HepG2 (cell line): ENCODE measurements around the gene PKMYT1. TPM values are rescaled to one million over a fixed set of nuclear protein-coding genes. Genes with fewer than 3 reads are reported as not detected.

ENCODE experiments used
- ATAC-seq: fragments of 200-7000 bp; cut with Tn5 transposase; 3 replicates; pipeline ENCODE4 v1.9.1; 2020; ENCODE audit warnings: mild to moderate bottlenecking, moderate library complexity
- BruUV-seq: library from RNA; stranded (reverse); fragments of 400-500 nt; replicated peaks from 2 replicates; lab custom pipeline; 2021; lab: Mats Ljungman, UMichigan
- CTCF ChIA-PET: fragments of 300-600 bp; formaldehyde crosslinking; extraction: SDS; loops from one replicate; lab custom pipeline; 2021; ENCODE audit warnings: low total read pairs, inconsistent platforms, low intra/inter-chr PET ratio; lab: Yijun Ruan, JAX
- POLR2A ChIA-PET: fragments of 350-600 bp; sonication (Branson Sonifier 250); formaldehyde crosslinking; loops from one replicate; lab custom pipeline; 2020; ENCODE audit warnings: antibody characterized with exemption, inconsistent platforms; lab: Yijun Ruan, JAX
- DNase-seq: peaks from one replicate; pipeline ENCODE4 v3.0.0-alpha.2; 2015; ENCODE audit warnings: low spot score
- FAIRE-seq: peaks from 3 replicates; lab custom pipeline; 2011; peaks lifted over from hg19 to GRCh38; lab: Jason Lieb, UNC
- H2AFZ ChIP-seq: one replicate; pipeline ENCODE4 v1.6.1; 2011; ENCODE audit warnings: low read length, inconsistent platforms
- H3K27ac ChIP-seq: fragments of 300-600 bp; 3 replicates; pipeline ENCODE4 v1.8.0; 2011; ENCODE audit warnings: mixed run types, mild to moderate bottlenecking, mixed read lengths, low read length, inconsistent platforms; ENCODE audit not compliant: insufficient read depth; ENCODE audit errors: extremely low read length
- H3K27me3 ChIP-seq, 2 experiments: fragments of 200-600 bp in 1 of 2; 2 replicates in 1 of 2; 3 replicates in 1 of 2; pipeline versions ENCODE4 v1.6.0 to v1.8.0; 2011; ENCODE audit warnings: low read length in 2 of 2, mild to moderate bottlenecking in 2 of 2, moderate library complexity in 2 of 2, inconsistent platforms in 1 of 2; ENCODE audit not compliant: insufficient read depth in 2 of 2, control insufficient read depth in 1 of 2
- H3K36me3 ChIP-seq, 2 experiments: fragments of 200-600 bp in 1 of 2; replicated peaks in 1 of 2; 2 replicates in 1 of 2; 3 replicates in 1 of 2; pipeline versions ENCODE4 v1.5.1 to v1.8.0; 2011; ENCODE audit warnings: low read length in 2 of 2, inconsistent platforms in 1 of 2; ENCODE audit not compliant: insufficient read depth in 2 of 2, control insufficient read depth in 1 of 2
- H3K4me1 ChIP-seq: 2 replicates; pipeline ENCODE4 v1.5.1; 2012; ENCODE audit warnings: low read length, inconsistent platforms; ENCODE audit not compliant: insufficient read depth
- H3K4me2 ChIP-seq: 2 replicates; pipeline ENCODE4 v1.6.0; 2011; ENCODE audit warnings: low read depth, low read length, inconsistent platforms
- H3K4me3 ChIP-seq, 3 experiments: fragments of 200-600 bp in 1 of 3; sonication (generic), shearing (Covaris generic) in 1 of 3; replicated peaks in 1 of 3; 2 replicates each; pipeline ENCODE4 v1.5.1; 2011 to 2016; ENCODE audit warnings: low read length in 3 of 3, inconsistent platforms in 2 of 3, low read depth in 2 of 3, mild to moderate bottlenecking in 2 of 3, control low read depth in 1 of 3, mixed read lengths in 1 of 3; ENCODE audit not compliant: insufficient read depth in 1 of 3
- H3K79me2 ChIP-seq: one replicate; pipeline ENCODE4 v1.6.1; 2011; ENCODE audit warnings: low read length, inconsistent platforms; ENCODE audit not compliant: insufficient read depth
- H3K9ac ChIP-seq: 2 replicates; pipeline ENCODE4 v1.6.0; 2011; ENCODE audit warnings: mild to moderate bottlenecking, low read depth, low read length, inconsistent platforms; ENCODE audit not compliant: insufficient read depth
- H3K9me3 ChIP-seq: 2 replicates; pipeline ENCODE4 v1.5.1; 2012; ENCODE audit warnings: mild to moderate bottlenecking, low read length
- H4K20me1 ChIP-seq: 2 replicates; pipeline ENCODE4 v1.6.0; 2011; ENCODE audit warnings: inconsistent platforms, mild to moderate bottlenecking, low read length, moderate library complexity; ENCODE audit not compliant: insufficient read depth
- CENPT ChIP-seq: sonication (generic); formaldehyde crosslinking; IDR thresholded peaks from 2 replicates; pipeline ENCODE4 v1.8.0; 2022; ENCODE audit warnings: low read depth, mild to moderate bottlenecking, moderate library complexity, missing genetic modification reagents
- FLYWCH1 ChIP-seq: sonication (generic); formaldehyde crosslinking; IDR thresholded peaks from 2 replicates; pipeline ENCODE4 v1.8.1; 2023; ENCODE audit warnings: mild to moderate bottlenecking, missing genetic modification reagents
- FOXA1 ChIP-seq, 2 experiments: fragments of 450-650 bp in 1 of 2; sonication (generic) in 1 of 2; formaldehyde crosslinking in 1 of 2; IDR thresholded peaks; 2 replicates each; pipeline versions ENCODE4 v1.4.0 to v1.6.1; 2016 to 2020; ENCODE audit warnings: missing genetic modification reagents in 1 of 2
- FOXC1 ChIP-seq: sonication (generic); formaldehyde crosslinking; IDR thresholded peaks from 2 replicates; pipeline ENCODE4 v1.8.0; 2022; ENCODE audit warnings: mild to moderate bottlenecking, missing genetic modification reagents, borderline replicate concordance
- KDM5B ChIP-seq: sonication (generic); formaldehyde crosslinking; IDR thresholded peaks from 2 replicates; pipeline ENCODE4 v1.4.0; 2020; ENCODE audit warnings: missing genetic modification reagents, mild to moderate bottlenecking, borderline replicate concordance
- KLF16 ChIP-seq, 2 experiments: sonication (generic) in 1 of 2; formaldehyde crosslinking in 1 of 2; IDR thresholded peaks; 2 replicates each; pipeline versions ENCODE4 v1.6.1 to v1.8.0; 2016 to 2023; ENCODE audit warnings: missing genetic modification reagents in 2 of 2, missing compliant biosample characterization in 1 of 2
- MAF1 ChIP-seq: sonication (generic); formaldehyde crosslinking; IDR thresholded peaks from 2 replicates; pipeline ENCODE4 v1.5.0; 2020; ENCODE audit warnings: missing genetic modification reagents, borderline replicate concordance
- MAFK ChIP-seq, 2 experiments: IDR thresholded peaks in 1 of 2; conservative IDR thresholded peaks in 1 of 2; 2 replicates each; pipeline ENCODE4 v1.6.1; 2011; ENCODE audit warnings: improper control_type of control experiment in 2 of 2, low read length in 2 of 2
- MXI1 ChIP-seq: IDR thresholded peaks from 3 replicates; pipeline ENCODE4 v1.6.1; 2012; ENCODE audit warnings: low read depth, low read length, inconsistent platforms, borderline replicate concordance
- NR1H2 ChIP-seq: sonication (generic); formaldehyde crosslinking; IDR thresholded peaks from 2 replicates; pipeline ENCODE4 v1.8.1; 2022; ENCODE audit warnings: low read depth, missing genetic modification reagents, borderline replicate concordance
- RFXANK ChIP-seq: IDR thresholded peaks from 2 replicates; pipeline ENCODE4 v1.6.1; 2016
- SMAD1 ChIP-seq: sonication (generic); formaldehyde crosslinking; IDR thresholded peaks from 2 replicates; pipeline ENCODE4 v1.4.0; 2020; ENCODE audit warnings: missing genetic modification reagents, low read depth, mild to moderate bottlenecking, borderline replicate concordance
- SYNCRIP ChIP-seq: fragments of 200-400 bp; formaldehyde crosslinking; IDR thresholded peaks from 2 replicates; pipeline ENCODE4 v1.6.1; 2018; ENCODE audit warnings: mild to moderate bottlenecking, low read depth, low read length; ENCODE audit not compliant: insufficient read depth
- TOE1 ChIP-seq: sonication (generic); formaldehyde crosslinking; IDR thresholded peaks from 2 replicates; pipeline ENCODE4 v1.4.0; 2020; ENCODE audit warnings: mild to moderate bottlenecking, missing genetic modification reagents
- ZNF101 ChIP-seq: sonication (generic); formaldehyde crosslinking; IDR thresholded peaks from 2 replicates; pipeline ENCODE4 v1.4.0; 2020; ENCODE audit warnings: mild to moderate bottlenecking, low read depth, missing genetic modification reagents, borderline replicate concordance
- ZNF234 ChIP-seq: sonication (generic); formaldehyde crosslinking; conservative IDR thresholded peaks from 2 replicates; pipeline ENCODE4 v1.5.1; 2020; ENCODE audit warnings: mild to moderate bottlenecking, missing genetic modification reagents
- ZNF264 ChIP-seq: sonication (generic); formaldehyde crosslinking; IDR thresholded peaks from 2 replicates; pipeline ENCODE4 v1.4.0; 2020; ENCODE audit warnings: missing genetic modification reagents
- ZNF296 ChIP-seq: sonication (generic); formaldehyde crosslinking; conservative IDR thresholded peaks from 2 replicates; pipeline ENCODE4 v1.5.0; 2020; ENCODE audit warnings: mild to moderate bottlenecking, missing genetic modification reagents
- ZNF331 ChIP-seq: sonication (generic); formaldehyde crosslinking; IDR thresholded peaks from 2 replicates; pipeline ENCODE4 v1.4.0; 2020; ENCODE audit warnings: missing genetic modification reagents
- ZNF724P ChIP-seq: sonication (generic); formaldehyde crosslinking; IDR thresholded peaks from 2 replicates; pipeline ENCODE4 v1.8.0; 2022; ENCODE audit warnings: missing genetic modification reagents, borderline replicate concordance
- ZNF816 ChIP-seq: sonication (generic); formaldehyde crosslinking; IDR thresholded peaks from 2 replicates; pipeline ENCODE4 v1.8.0; 2022; ENCODE audit warnings: missing genetic modification reagents, mild to moderate bottlenecking, borderline replicate concordance
- WGBS: methylation state at CpG from one replicate; pipeline ENCODE4 v1.1.6; 2017; ENCODE audit warnings: low lambda C conversion rate; 5-methylcytosine and 5-hydroxymethylcytosine counted together
- in situ Hi-C: cut with HindIII; loops from 2 replicates; pipeline ENCODE4 v1.10.0; 2017; ENCODE audit warnings: low pct_unique_long_range_greater_than_20kb; ENCODE audit not compliant: extremely low pct_ligation_motif_present
- intact Hi-C: fragments of 100-400 bp; cut with micrococcal nuclease; formaldehyde crosslinking; loops from one replicate; pipeline ENCODE4 v1.10.0; 2022; ENCODE audit not compliant: unreplicated experiment
- polyA plus RNA-seq, 8 experiments: library from polyadenylated mRNA; depleted of rRNA in 3 of 8; stranded (reverse) in 7 of 8; unstranded in 1 of 8; fragments of >200 nt; fragmentation: Illumina TruSeq in 4 of 8; extraction: Trizol in 4 of 8; gene quantifications; 2 replicates each; pipeline versions ENCODE4 v1.2.1 to v1.2.3, GENCODE V29; 2011 to 2016; ENCODE audit warnings: low read depth in 4 of 8, missing spikeins in 1 of 8, mixed read lengths in 1 of 8; ENCODE audit not compliant: insufficient read depth in 1 of 8
- total RNA-seq, 5 experiments: library from RNA; depleted of rRNA; stranded (reverse); fragments of >200 nt; fragmentation: Illumina TruSeq; extraction: Trizol; gene quantifications; 2 replicates each; pipeline ENCODE4 v1.2.3, GENCODE V29; 2016; ENCODE audit warnings: low read depth in 1 of 5
- TF ChIP-seq, protein P1 (sequence below): sonication (generic); formaldehyde crosslinking; IDR thresholded peaks from 2 replicates; pipeline ENCODE4 v1.4.0; 2020; ENCODE audit warnings: mild to moderate bottlenecking, missing genetic modification reagents

Gene PKMYT1
- total and polyA plus RNA-seq, 2 of the 13 experiments (the other 11 are each of a cell fraction or from before 2014, with no cell fraction given): 7.0 to 27.8 TPM

- no peak for TF ChIP-seq SYNCRIP
- no peak; the same call in 1 of the 2 replicates for TF ChIP-seq SMAD1
- no peak for TF ChIP-seq ZNF101 (CRISPR knock-in tag)
- no peak for TF ChIP-seq CENPT (CRISPR knock-in tag)
- no peak for TF ChIP-seq ZNF816 (CRISPR knock-in tag)
- no peak for TF ChIP-seq MXI1
Observed at GRCh38 chr16:2964475-2965336, 15.5 kb downstream of the PKMYT1 start (continued).

DNA sequence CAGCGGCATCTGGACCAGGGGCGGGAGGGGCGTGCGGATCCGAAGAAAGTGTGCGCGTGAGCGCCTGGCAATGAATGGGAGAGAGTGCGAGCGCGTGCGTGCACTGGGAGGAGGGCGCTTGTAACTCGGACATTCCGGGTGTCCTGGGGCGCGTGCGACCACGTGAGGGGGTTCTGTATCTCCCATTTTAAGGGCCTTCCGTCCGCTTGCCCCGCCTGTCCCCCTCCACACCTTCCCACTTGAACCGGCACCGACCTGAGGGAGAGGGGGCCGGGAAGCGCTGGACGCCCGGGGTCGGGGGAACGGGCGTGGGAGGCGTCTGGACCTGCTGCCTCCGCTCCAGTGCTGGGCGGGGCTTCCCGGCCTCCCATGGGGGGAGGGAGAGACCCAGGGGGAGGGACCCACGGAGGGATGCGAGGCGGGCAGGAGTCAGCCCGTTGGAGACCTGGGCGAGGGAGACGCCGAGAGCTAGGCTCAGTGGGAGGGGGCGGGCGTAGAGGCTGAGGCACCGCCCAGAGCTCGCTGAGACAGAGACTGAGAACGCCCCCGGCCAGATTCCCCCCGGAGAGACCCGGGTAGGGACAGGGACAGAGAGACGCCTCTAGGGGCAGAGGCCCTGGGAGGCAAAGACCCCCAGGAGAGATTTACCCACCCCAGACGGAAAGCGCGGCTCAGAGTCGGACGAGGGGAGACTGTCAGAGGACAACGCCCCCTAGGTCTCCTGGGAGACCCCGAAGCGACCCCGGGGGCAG, 16.3 kb downstream of the PKMYT1 start, which contains the start of gene KREMEN2:
KREMEN2 (plus strand) TSS at position 553 of the 752 bp plus-strand sequence. CDS start 246 bp downstream, outside the sequence.
- 0% methylated on average over 9 of the region's 60 CpGs for WGBS
- intact Hi-C loops: loop anchor here (2.0 kb wide), 1 partner anchor 19 kb away; no protein-coding TSS in a partner anchor
- peak; percentile 56 for DNase-seq
- no peak for TF ChIP-seq MAF1 (CRISPR knock-in tag)
- TF ChIP-seq MAFK (conservative IDR thresholded peaks at IDR 0.05 in 1 of 2, IDR thresholded peaks at IDR 0.05 in 1 of 2; ENCODE audit: low read length in 2 of 2): no peak
- TF ChIP-seq KDM5B: no peak
- TF ChIP-seq ZNF296 (CRISPR knock-in tag): no peak
- TF ChIP-seq FLYWCH1: no peak
- no peak for TF ChIP-seq FOXC1 (CRISPR knock-in tag)
- no peak for TF ChIP-seq FOXA1 (IDR thresholded peaks at IDR 0.05)
- no peak for TF ChIP-seq FOXA1 (CRISPR knock-in tag; IDR thresholded peaks at IDR 0.05)
- TF ChIP-seq ZNF234: no peak
- no peak for TF ChIP-seq KLF16 (CRISPR knock-in tag; IDR thresholded peaks at IDR 0.05)
- no peak for TF ChIP-seq TOE1 (CRISPR knock-in tag)
- no peak for TF ChIP-seq ZNF264 (CRISPR knock-in tag)
- TF ChIP-seq ZNF331 (CRISPR knock-in tag): no peak
- no peak for TF ChIP-seq RFXANK (CRISPR knock-in tag)
- TF ChIP-seq ZNF724P: no peak
- TF ChIP-seq, protein P1, sequence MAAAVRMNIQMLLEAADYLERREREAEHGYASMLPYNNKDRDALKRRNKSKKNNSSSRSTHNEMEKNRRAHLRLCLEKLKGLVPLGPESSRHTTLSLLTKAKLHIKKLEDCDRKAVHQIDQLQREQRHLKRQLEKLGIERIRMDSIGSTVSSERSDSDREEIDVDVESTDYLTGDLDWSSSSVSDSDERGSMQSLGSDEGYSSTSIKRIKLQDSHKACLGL: no peak
- no peak for TF ChIP-seq NR1H2 (CRISPR knock-in tag)

More for the DNA sequence above, 16.3 kb downstream of the PKMYT1 start, which contains the start of gene KREMEN2:
- H3K79me2 ChIP-seq: no peaks in the 10 kb centered on the region
- H4K20me1 ChIP-seq: no peaks in the 10 kb centered on the region
- H3K27me3 ChIP-seq: peaks cover 0 to 15% of the 10 kb centered on the region in 2 experiments; a peak in 3 of 5 replicates
- ChIA-PET POLR2A (interaction anchor here (1.0 to 2.5 kb wide), 7 partner anchors 16 to 64 kb away, joined by 3 to 11 read pairs (median 5); partner anchors contain the start of genes HCFC1R1, PKMYT1 and THOC6), CTCF (interaction anchor here (1.5 kb wide), 1 partner anchor 20 kb away, joined by 3 read pairs; no protein-coding TSS in a partner anchor)
- H3K4me1 ChIP-seq: peaks cover 29% of the 10 kb centered on the region
- H3K4me2 ChIP-seq: peak within 1 kb of the TSS; percentile 91
- ATAC-seq (peak; percentile 29), FAIRE-seq (no peak)
- H2AFZ ChIP-seq: no peak within 1 kb of the TSS
- H3K36me3 ChIP-seq: no peaks in the 10 kb centered on the region
- no peak within 1 kb of the TSS for H3K27ac ChIP-seq
- H3K4me3 ChIP-seq: peak within 1 kb of the TSS; percentile 51 to 78 (median 63)
- H3K9ac ChIP-seq: 0 out of 2 replicates have a peak within 1 kb of the TSS, but pooled peaks have one; percentile 22
- BruUV-seq: no TSS peak
- in situ Hi-C loops: no loop called here
- H3K9me3 ChIP-seq: no peaks in the 10 kb centered on the region
